Endothelial cell (in vitro differentiated cells): ENCODE measurements around the gene TUBE1. TPM values are rescaled to one million over a fixed set of nuclear protein-coding genes. Genes with fewer than 3 reads are reported as not detected.
A peak's percentile ranks its signal among the peaks of the same experiment; 100 is the strongest.
"Not testable (repeated sequence)": the region's sequence is repeated elsewhere in the genome, so short reads cannot be mapped to it uniquely, and the experiment has no call there.

ENCODE experiments used
- DNase-seq: peaks from one replicate; pipeline ENCODE4 v3.0.0; 2021; ENCODE audit warnings: low spot score
- H3K27ac Mint-ChIP-seq: one replicate; pipeline ENCODE4 v1.8.0; 2021; ENCODE audit warnings: mixed read lengths, inconsistent platforms; ENCODE audit not compliant: unreplicated experiment
- H3K27me3 Mint-ChIP-seq: one replicate; pipeline ENCODE4 v1.8.0; 2021; ENCODE audit warnings: mild to moderate bottlenecking, moderate library complexity, mixed read lengths, inconsistent platforms; ENCODE audit not compliant: unreplicated experiment
- H3K36me3 Mint-ChIP-seq: one replicate; pipeline ENCODE4 v1.8.0; 2021; ENCODE audit warnings: mild to moderate bottlenecking, low read depth, mixed read lengths, inconsistent platforms; ENCODE audit not compliant: unreplicated experiment
- H3K4me1 Mint-ChIP-seq: one replicate; pipeline ENCODE4 v1.8.0; 2021; ENCODE audit warnings: mild to moderate bottlenecking, mixed read lengths, inconsistent platforms; ENCODE audit not compliant: unreplicated experiment
- H3K4me3 Mint-ChIP-seq: one replicate; pipeline ENCODE4 v1.8.0; 2021; ENCODE audit warnings: mild to moderate bottlenecking, mixed read lengths, inconsistent platforms; ENCODE audit not compliant: unreplicated experiment
- H3K9me3 Mint-ChIP-seq: one replicate; pipeline ENCODE4 v1.8.0; 2021; ENCODE audit warnings: mixed read lengths, inconsistent platforms; ENCODE audit not compliant: unreplicated experiment
- total RNA-seq: library from RNA; stranded (reverse); fragmentation: NEBNext Ultra II Directional; extraction: Animal tissue kit (Norgen Biotek cat#: 25700); gene quantifications from one replicate; pipeline ENCODE4 v1.2.1, GENCODE V29; 2021; ENCODE audit not compliant: unreplicated experiment
- TF ChIP-seq, protein P1 (sequence below): fragments of 200-600 bp; sonication (generic); IDR thresholded peaks from one replicate; pipeline ENCODE4 v1.5.0; 2021; ENCODE audit warnings: antibody characterized with exemption; ENCODE audit not compliant: unreplicated experiment

Gene TUBE1
- total RNA-seq, 1 donor from 2014 or later, result 13.7 TPM

DNA sequence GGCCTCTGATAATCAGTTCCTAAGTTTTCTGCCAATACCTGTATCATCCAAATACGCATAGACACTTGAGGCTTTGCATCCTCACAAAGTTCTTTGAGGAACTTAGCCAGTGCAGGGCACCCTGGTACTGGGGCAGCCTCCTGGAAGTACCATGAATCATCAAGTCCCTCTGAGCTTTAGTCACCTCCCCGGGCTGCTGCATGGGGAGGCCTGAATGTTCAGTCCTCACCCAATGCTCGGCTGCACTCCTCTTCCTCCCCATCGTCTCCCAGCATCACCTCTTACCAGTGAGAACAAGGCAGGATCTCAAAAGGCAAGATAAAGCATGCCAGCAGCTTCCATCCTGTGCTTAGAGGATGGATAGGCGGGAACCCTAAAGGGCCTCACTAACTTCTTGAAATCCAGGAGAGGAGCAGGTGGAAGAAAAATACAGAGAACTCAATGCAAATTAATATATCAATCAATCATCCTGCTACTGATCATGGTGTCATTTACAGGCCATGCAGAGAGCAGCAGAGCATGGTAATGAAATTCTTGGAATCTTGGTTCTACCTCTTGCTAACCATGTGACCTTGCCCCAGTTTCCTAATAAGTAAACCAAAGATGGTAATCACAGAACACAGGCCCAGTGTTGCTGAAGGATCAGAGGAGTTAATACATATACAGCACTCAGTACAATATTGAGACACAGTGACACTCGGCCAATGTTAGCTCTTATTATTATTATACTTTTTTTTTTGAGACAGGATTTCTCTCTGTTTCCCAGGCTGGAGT lies 38.1 kb downstream of the TUBE1 start:
- Mint-ChIP-seq H3K27me3 (peaks cover 5% of the 10 kb centered on the region), H3K4me3 (no peak overlapping the region), H3K4me1 (no peaks in the 10 kb centered on the region), H3K36me3 (no peaks in the 10 kb centered on the region), H3K27ac (no peak overlapping the region), H3K9me3 (no peaks in the 10 kb centered on the region)
- TF ChIP-seq, protein P1, sequence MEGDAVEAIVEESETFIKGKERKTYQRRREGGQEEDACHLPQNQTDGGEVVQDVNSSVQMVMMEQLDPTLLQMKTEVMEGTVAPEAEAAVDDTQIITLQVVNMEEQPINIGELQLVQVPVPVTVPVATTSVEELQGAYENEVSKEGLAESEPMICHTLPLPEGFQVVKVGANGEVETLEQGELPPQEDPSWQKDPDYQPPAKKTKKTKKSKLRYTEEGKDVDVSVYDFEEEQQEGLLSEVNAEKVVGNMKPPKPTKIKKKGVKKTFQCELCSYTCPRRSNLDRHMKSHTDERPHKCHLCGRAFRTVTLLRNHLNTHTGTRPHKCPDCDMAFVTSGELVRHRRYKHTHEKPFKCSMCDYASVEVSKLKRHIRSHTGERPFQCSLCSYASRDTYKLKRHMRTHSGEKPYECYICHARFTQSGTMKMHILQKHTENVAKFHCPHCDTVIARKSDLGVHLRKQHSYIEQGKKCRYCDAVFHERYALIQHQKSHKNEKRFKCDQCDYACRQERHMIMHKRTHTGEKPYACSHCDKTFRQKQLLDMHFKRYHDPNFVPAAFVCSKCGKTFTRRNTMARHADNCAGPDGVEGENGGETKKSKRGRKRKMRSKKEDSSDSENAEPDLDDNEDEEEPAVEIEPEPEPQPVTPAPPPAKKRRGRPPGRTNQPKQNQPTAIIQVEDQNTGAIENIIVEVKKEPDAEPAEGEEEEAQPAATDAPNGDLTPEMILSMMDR, result no peak
- DNase-seq, result no peak

DNA sequence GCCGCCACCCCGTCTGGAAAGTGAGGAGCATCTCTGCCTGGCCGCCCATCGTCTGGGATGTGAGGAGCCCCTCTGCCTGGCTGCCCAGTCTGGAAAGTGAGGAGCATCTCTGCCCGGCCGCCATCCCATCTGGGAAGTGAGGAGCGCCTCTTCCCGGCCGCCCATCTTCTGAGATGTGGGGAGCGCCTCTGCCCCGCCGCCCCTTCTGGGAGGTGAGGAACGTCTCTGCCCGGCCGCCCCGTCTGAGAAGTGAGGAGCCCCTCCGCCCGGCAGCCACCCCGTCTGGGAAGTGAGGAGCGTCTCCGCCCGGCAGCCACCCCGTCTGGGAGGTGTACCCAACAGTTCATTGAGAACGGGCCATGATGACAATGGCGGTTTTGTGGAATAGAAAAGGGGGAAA lies 39.8 kb downstream of the TUBE1 start:
- not testable (repeated sequence) for DNase-seq, H3K4me3 Mint-ChIP-seq, H3K36me3 Mint-ChIP-seq, H3K27ac Mint-ChIP-seq, H3K4me1 Mint-ChIP-seq, H3K27me3 Mint-ChIP-seq, H3K9me3 Mint-ChIP-seq

DNA sequence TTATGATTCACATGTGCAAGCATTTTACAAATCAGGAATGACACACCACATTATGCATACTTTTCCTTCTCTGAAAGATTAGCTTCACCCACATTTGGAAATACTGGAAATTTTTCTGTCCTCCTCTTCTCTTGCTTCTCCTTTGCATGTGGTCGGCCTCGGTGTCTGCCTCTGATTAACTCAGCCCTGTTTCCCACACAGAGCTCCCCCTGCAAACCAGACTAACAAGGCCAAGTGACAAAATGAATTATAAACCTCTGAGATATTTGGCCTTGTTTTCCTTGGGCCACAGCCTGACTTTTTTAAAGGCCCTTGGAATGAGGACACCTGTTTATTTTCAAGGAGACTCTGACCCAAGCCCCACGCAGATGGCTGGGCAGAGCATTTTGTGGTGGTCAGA lies 42.4 kb downstream of the TUBE1 start:
- DNase-seq, result no peak
- no peaks in the 10 kb centered on the region for H3K36me3 Mint-ChIP-seq
- no peaks in the 10 kb centered on the region for H3K9me3 Mint-ChIP-seq
- peaks cover 29% of the 10 kb centered on the region for H3K4me1 Mint-ChIP-seq
- no peak overlapping the region for H3K4me3 Mint-ChIP-seq
- H3K27me3 Mint-ChIP-seq, result peaks cover 2% of the 10 kb centered on the region
- TF ChIP-seq, protein P1, result no peak
- H3K27ac Mint-ChIP-seq, result no peak overlapping the region

DNA sequence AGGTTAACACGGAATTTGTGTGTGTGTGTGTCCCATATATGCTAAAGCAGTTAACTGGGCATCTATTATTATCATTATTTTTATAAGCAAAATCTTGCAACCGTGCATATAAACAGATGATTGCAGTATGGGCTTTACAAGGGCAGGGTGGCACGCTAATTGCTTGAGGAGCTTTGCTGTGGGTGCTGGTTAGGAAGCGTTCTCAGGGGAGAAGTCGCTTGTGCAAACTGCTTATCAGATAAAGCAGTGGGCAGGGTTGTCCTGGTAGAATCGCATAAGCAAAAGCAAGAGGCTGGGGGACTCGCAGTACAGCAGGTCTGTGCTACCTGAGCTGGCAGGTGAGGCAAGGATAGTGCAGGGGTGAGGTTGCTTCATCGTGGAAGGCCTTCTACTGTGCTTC lies 43.1 kb downstream of the TUBE1 start:
- peaks cover 3% of the 10 kb centered on the region for H3K27me3 Mint-ChIP-seq
- no peak overlapping the region for H3K4me3 Mint-ChIP-seq
- no peak overlapping the region for H3K27ac Mint-ChIP-seq
- peaks cover 34% of the 10 kb centered on the region for H3K4me1 Mint-ChIP-seq
- H3K9me3 Mint-ChIP-seq, result no peaks in the 10 kb centered on the region
- TF ChIP-seq, protein P1, result no peak
- no peak for DNase-seq
- H3K36me3 Mint-ChIP-seq, result no peaks in the 10 kb centered on the region

DNA sequence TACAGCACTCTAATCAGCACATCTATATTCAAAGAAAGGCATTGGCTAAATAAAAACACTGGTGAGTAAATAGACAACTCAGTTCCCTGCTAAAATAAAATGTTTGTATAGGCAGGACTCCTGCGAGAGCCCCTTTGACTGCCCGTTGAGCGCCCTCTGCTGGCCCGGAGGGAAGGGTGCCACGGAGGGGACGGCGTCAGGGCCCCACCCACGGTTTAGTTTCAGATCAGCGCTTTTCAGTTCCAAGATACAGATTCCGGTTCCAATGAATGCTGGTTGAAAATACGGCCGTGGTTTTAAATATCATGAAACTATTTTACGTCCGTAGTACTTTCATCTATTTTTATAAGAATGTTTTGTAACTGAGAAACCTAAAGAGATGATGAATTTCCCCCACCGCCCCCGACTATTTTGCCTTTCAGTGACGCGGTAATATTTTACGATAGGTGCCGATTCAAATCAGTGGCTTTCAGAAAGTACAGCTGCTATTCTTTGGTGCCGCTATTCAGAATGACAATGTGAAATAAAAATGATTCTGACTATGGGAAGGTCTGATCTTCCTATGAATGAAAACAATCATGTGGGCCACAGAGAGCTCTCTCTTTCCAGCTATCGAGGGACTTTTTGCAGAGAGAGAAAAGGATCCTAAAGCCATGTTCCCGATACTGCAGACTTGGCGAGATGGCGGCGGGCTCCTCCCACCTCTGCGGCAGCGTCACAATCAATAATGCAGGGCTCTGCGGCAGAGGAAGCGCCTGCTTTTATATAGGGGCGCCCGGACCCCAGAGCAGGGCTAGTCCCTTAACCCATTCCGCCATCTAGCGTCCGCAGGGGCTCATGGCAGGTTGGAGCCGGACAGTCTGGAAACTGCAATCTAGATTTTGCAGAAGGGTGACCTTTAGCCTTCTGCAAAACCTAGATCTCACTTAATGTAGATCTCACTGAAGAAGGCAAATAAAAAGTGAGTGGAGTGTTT lies 44.0 kb downstream of the TUBE1 start:
- DNase-seq, result peak; percentile 98
- Mint-ChIP-seq H3K36me3 (no peaks in the 10 kb centered on the region), H3K27me3 (peaks cover 3% of the 10 kb centered on the region)

More for the DNA sequence above, 44.0 kb downstream of the TUBE1 start:
- Mint-ChIP-seq H3K4me1 (peaks cover 41% of the 10 kb centered on the region), H3K4me3 (peak overlapping the region; percentile 96), H3K9me3 (no peaks in the 10 kb centered on the region), H3K27ac (peak overlapping the region; percentile 97)
- TF ChIP-seq, protein P1, result peak; percentile 78
